Stimulated activated CD4-positive, alpha-beta T cell treated with anti-CD3 and anti-CD28 coated beads, Interleukin-2, amount 100 ng/mL, for 24 hours (primary cell): Measurements from ENCODE around the gene ZP1.

Source experiments
- DNase-seq, 2 donors: peaks; one replicate each; pipeline ENCODE4 v3.0.0-alpha.2; 2020

The ZP1 gene

GRCh38 chr11:60859616-60860250, 7.6 kb upstream of the ZP1 start:
- DNase-seq: no peak

GRCh38 chr11:60860943-60861342, 6.4 kb upstream of the ZP1 start:
- peak in 1 of 2 donors; percentile 11 for DNase-seq

DNA sequence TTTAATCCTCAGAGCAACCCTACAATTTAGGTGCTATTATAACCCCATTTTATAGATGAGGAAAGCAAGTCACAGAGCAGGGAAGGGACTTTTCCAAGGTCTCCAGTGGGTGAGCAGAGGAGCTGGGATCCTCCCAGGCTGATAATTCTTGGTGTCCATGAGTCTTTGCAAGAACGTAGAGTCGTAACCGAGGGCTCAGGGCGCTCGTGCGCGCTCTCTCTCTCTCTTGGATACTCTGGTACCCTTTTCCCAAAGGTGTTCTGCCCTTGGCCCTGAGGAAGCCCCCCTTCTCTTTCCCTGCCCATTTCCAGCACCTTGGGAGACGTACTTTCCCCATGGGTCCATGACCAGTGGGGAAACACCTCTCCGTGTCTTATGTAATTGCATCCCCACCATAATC, 5.2 kb upstream of the ZP1 start:
- DNase-seq: no peak

DNA sequence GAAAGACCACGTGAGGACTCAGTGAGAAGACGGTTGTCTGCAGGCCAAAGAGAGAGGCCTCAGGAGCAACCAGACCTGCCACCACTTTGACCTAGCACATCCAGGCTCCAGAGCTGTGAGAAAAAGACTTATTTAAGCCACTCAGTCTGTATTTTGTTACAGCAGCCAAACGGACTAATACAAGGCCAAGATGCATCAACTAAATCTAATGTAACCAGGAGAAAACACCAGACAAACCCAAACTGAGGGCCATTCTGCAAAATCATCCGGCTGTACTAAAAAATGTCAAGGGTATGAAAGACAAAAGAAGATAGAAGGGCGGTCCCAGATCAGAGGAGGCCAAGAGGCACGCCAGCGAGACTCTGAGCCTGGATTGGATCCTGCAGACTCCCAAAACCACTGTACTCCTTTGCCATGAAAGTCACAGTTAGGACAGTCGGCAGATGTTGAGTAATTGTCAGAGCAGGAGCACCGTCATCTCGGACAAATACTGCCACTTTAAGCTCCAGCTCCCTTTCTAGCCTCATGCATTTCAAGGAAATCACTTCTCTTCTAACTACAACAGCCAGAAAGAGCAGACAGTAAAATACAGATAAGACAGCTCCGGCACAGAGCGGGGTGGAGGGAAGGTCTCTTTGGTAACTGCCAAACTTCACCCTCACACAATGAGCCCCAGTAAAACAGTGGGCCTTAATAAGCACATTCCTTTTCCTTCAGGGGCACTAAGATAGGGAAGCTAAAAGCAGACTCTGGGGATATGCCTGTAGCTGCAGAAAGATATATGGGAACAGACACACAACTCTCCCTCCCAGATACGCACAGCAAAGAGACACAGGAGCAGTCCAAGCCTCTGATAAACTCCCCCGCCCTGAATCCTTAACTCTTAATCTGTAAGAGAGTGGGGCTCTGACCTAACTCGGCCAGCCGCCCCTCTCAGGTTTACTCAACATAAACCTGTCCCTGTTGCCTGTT, 3.5 kb upstream of the ZP1 start:
- peak in 1 of 2 donors; percentile 11 for DNase-seq

DNA sequence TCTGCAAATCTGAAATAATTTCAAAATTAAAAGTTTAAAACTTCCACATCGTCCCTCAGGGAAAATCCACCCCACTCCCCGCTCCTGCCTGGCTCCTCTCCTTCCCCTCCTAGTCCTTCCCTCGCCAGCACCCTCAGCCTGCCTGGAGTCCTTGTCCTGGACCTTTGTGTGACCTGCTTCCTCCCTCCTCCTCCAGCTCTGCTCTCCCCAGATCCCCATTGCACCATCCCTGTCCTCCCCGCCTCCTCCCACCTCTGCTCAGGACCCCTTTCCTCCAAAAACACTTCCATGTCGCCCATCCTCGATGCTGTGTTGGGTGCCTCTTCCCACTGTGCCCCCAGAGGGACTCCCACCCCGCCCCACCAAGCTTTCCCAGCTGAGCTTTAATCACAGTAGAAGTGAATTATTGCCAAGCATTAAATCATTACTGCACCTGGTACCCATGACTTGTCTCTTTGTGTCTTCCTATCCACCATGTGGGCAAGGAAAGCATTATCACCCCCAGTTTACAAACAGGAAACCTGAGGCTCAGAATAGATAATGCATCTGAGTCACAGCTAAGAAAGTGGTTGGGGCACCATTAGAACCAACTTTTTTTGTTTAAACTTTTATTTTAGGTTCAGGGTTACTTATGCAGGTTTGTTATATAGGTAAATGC, 2.4 kb upstream of the ZP1 start:
- DNase-seq: peak in 1 of 2 donors; percentile 9

GRCh38 chr11:60867871-60868681, 734 bp downstream of the ZP1 start:
- no peak for DNase-seq

DNA sequence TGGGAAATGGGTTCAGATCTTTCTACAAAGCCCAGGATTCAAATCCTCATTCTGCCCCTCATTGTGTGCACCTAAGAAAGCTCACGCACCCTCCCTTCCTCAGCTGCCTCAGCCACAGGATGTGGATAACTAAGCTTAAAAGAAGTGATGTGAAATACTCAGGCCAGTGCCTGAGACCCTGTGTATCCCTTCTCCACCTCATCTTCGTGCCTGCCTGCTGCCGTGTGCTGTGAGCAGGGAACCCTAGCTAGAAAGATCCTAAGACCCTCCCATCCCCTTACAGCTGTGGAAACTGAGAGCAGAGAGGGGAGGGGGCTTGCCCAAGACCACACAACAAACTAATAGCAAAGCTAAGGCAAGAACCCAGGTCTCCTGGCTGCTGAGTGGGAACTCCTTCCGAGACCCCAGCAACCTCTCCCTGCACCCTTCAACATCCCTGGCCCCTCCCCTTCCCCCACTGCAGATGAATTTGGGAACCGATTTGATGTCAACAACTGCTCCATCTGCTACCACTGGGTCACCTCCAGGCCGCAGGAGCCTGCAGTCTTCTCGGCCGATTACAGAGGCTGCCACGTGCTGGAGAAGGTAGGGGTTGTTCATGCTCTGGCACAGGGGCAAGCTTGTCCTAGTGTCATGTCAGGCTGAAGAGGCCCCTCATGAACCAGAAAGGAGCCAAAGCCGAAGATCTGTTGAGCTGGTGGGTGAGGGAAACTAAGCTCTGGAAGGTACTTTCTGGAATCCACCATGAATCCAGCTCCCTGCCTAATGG, 1.5 kb downstream of the ZP1 start:
- DNase-seq: no peak

GRCh38 chr11:60869451-60869825, 2.1 kb downstream of the ZP1 start:
- DNase-seq: no peak

GRCh38 chr11:60870276-60870675, 2.9 kb downstream of the ZP1 start:
- peak in 1 of 2 donors; percentile 14 for DNase-seq

DNA sequence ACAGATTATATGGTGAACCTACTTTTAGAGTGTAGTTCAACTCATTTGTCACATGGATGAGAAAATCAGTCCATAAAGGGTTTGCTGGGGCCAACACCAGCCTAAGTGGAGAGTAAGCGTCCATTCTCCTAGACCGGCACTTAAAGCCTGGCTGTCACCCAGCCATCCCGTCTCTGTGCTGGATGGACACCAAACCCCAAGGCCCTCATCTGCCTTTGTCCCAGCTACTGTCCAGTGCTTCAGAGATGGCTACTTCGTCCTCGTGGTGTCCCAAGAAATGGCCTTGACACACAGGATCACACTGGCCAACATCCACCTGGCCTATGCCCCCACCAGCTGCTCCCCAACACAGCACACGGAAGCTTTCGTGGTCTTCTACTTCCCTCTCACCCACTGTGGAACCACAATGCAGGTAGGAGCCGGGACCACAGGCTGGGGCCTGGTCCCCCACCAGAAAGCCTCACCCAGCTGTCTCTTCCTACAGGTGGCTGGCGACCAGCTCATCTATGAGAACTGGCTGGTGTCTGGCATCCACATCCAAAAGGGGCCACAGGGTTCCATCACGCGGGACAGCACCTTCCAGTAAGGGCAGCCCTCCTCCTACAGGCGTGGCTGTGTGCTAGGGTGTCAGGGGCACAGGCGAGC, 3.5 kb downstream of the ZP1 start:
- peak in 1 of 2 donors; percentile 12 for DNase-seq

DNA sequence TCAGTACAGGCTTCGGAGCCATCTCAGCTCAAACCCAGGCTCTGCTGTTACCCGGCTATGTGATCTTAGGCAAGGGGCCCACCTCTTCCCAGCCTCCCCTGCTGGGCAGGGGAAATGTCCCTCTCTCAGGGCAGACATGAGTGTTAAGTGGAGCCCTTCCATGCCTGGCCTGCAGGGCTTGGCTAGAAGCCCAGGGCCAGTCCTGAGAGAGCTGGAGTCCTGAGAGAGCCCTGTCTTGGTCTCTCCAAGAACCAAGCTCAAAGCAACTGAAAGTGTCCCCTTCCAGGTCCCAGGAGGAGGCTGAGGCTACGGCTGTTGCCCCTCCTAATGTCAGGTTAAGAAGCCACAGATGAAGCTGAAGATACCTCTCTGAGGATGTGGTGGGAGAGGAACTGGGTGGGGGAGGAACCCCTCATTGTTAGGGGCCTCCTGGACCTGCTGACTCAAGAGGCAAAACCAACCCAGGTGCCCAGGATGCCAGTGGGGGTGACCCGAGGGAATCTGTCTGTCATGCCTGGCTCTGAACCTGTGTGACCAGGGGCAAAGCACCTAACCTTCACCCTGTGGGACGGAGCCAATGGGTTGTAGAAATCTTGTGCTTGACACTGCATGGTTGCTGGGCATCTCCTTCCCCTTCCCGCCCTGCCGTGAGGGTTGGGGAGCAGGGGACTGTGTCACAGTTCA, 4.2 kb downstream of the ZP1 start:
- DNase-seq: peak in 1 of 2 donors; percentile 15

DNA sequence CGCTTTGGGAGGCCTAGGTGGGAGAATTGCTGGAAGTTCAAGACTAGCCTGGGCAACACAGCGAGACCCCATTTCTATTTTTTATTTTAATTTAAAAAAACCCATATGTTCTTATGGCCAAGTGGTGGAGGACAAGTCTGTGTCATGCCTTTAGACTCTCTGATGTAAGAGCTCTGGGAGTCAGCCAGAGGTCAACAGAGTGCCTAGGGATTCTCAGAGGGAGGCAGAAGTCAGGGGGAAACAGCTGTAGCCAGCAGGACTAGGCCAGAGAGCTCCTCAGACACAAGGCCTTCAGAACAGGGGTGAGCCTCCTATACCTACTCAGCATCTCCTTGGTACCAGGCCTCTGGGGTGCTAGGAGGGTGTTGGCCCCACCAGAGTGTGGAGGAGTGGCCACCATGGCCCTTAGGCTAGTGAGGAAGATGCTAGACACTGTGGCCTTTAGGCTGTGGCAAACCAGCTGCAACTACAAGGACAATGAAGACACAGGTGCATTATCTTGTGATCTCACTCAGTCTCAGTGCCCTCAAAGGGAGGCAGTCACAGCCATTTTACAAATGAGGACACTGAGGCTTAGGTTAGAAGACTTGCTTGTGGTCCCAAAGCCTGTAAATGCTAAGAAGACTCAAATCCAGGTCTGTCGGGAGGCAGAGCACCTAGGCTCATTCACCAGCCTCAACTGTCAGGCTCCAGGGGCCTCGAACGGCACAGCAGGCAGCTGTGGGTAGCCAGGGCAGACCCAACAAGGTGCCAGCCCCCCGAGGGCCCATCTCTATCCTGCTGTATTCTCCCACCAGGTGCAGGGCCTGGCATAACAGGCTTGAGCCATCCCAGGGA, 5.0 kb downstream of the ZP1 start:
- DNase-seq: peak in 1 of 2 donors; percentile 12

DNA sequence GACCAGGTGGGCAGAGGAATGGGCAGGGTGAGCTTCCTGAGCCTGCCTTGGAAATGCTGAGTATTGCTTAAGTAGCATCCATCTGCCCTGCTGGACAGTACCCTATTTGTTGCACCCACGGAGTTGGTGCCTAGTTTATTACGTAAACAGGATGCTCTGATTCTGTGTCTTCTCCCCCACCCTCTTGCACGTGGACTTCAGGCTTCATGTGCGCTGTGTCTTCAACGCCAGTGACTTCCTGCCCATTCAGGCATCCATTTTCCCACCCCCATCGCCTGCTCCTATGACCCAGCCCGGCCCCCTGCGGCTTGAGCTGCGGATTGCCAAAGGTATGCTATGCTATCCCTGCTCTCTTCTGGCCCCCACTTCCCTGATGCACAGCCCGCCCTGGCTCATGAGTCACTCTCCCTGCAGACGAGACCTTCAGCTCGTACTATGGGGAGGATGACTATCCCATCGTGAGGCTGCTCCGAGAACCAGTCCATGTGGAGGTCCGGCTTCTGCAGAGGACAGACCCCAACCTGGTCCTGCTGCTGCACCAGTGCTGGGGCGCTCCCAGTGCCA, 5.7 kb downstream of the ZP1 start:
- peak in 1 of 2 donors; percentile 16 for DNase-seq

DNA sequence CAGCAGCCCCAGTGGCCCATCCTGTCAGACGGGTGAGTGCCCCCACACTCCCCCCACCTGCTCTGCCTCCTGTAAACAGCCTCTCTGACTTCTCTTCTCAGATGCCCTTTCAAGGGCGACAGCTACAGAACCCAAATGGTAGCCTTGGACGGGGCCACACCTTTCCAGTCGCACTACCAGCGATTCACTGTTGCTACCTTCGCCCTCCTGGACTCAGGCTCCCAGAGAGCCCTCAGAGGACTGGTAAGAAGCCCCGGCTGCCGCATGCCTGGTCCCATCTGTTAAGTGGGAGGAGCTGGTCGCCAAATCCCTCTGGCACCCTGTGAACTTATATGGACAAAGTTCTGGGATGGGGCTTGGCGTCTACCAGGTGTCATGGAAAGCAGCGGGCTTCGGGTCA, 6.2 kb downstream of the ZP1 start:
- DNase-seq: no peak

- DNase-seq: peak in 1 of 2 donors; percentile 9
These were observed 7.4 kb downstream of the ZP1 start for GRCh38 chr11:60874421-60875365.

GRCh38 chr11:60875366-60876167, 8.2 kb downstream of the ZP1 start:
- no peak for DNase-seq

- DNase-seq: no peak
These were observed 8.8 kb downstream of the ZP1 start for GRCh38 chr11:60876168-60876485.
